H1 (cell line): ENCODE data around the gene PELI2. TPM values are rescaled to one million over a fixed set of nuclear protein-coding genes. Genes with fewer than 3 reads are reported as not detected.

Experiments used
- CTCF ChIA-PET: fragments of 300-600 bp; sonication (Branson Sonifier 250); formaldehyde crosslinking; loops from one replicate; lab custom pipeline; 2021; ENCODE audit not compliant: partially characterized antibody; lab: Charles Lee
- POLR2A ChIA-PET: fragments of 300-600 bp; sonication (Branson Sonifier 250); formaldehyde crosslinking; loops from one replicate; lab custom pipeline; 2021; ENCODE audit warnings: inconsistent platforms; ENCODE audit not compliant: partially characterized antibody; lab: Charles Lee
- DNase-seq, 2 experiments: peaks; one replicate each; pipeline versions ENCODE4 v3.0.0 to v3.0.0-alpha.2; 2010 to 2022; ENCODE audit warnings: low spot score in 2 of 2, low read depth in 1 of 2, mixed read lengths in 1 of 2
- FAIRE-seq: peaks from 2 replicates; lab custom pipeline; 2011; peaks lifted over from hg19 to GRCh38; lab: Jason Lieb, UNC
- H2AFZ ChIP-seq: 2 replicates; pipeline ENCODE4 v1.8.1; 2012; ENCODE audit warnings: low read length, inconsistent platforms
- H2AK5ac ChIP-seq: 2 replicates; pipeline ENCODE4 v1.6.1; 2013; ENCODE audit warnings: low read depth, low read length
- H2BK120ac ChIP-seq: replicated peaks from 2 replicates; pipeline ENCODE3; 2013; ENCODE audit warnings: low read depth, low read length, inconsistent platforms
- H2BK12ac ChIP-seq: 2 replicates; pipeline ENCODE4 v1.6.1; 2013; ENCODE audit warnings: low read depth, low read length
- H2BK15ac ChIP-seq: 2 replicates; pipeline ENCODE4 v1.6.1; 2013; ENCODE audit warnings: low read length
- H2BK20ac ChIP-seq: 2 replicates; pipeline ENCODE4 v1.6.1; 2013; ENCODE audit warnings: low read length
- H2BK5ac ChIP-seq: 2 replicates; pipeline ENCODE4 v1.6.1; 2013; ENCODE audit warnings: low read depth, low read length
- H3K14ac ChIP-seq: 2 replicates; pipeline ENCODE4 v1.6.1; 2013; ENCODE audit warnings: inconsistent platforms; ENCODE audit not compliant: insufficient read length
- H3K18ac ChIP-seq: 2 replicates; pipeline ENCODE4 v1.6.1; 2013; ENCODE audit warnings: low read length; ENCODE audit errors: extremely low read depth
- H3K23ac ChIP-seq: 2 replicates; pipeline ENCODE4 v1.6.1; 2013; ENCODE audit warnings: inconsistent platforms; ENCODE audit not compliant: insufficient read length
- H3K23me2 ChIP-seq: 2 replicates; pipeline ENCODE4 v1.6.1; 2013; ENCODE audit warnings: low read depth, low read length
- H3K27ac ChIP-seq: 2 replicates; pipeline ENCODE4 v1.6.1; 2011; ENCODE audit warnings: low read depth, low read length, inconsistent platforms
- H3K27me3 ChIP-seq, 4 experiments: replicated peaks in 1 of 4; 1 replicate in 1 of 4; 2 replicates in 3 of 4; pipeline versions ENCODE4 v1.6.1 to v1.8.1; 2011 to 2013; ENCODE audit warnings: low read length in 3 of 4, mild to moderate bottlenecking in 3 of 4, inconsistent platforms in 2 of 4, mixed read lengths in 2 of 4, moderate library complexity in 1 of 4; ENCODE audit not compliant: control insufficient read depth in 3 of 4, insufficient read depth in 3 of 4; ENCODE audit errors: extremely low read depth in 1 of 4
- H3K36me3 ChIP-seq, 4 experiments: 2 replicates each; pipeline versions ENCODE4 v1.6.1 to v1.8.1; 2011 to 2013; ENCODE audit warnings: mild to moderate bottlenecking in 4 of 4, low read length in 3 of 4, moderate library complexity in 2 of 4, control low read depth in 1 of 4, inconsistent platforms in 1 of 4; ENCODE audit not compliant: insufficient read depth in 4 of 4, control insufficient read depth in 2 of 4
- H3K4ac ChIP-seq: replicated peaks from 2 replicates; pipeline ENCODE3; 2013; ENCODE audit warnings: low read length, low read depth, mixed read lengths, inconsistent platforms; ENCODE audit not compliant: insufficient read length
- H3K4me1 ChIP-seq, 4 experiments: replicated peaks in 1 of 4; 1 replicate in 1 of 4; 2 replicates in 3 of 4; pipeline versions ENCODE4 v1.6.1 to v1.8.1; 2011 to 2013; ENCODE audit warnings: low read length in 3 of 4, inconsistent platforms in 2 of 4, mixed read lengths in 1 of 4; ENCODE audit not compliant: insufficient read depth in 4 of 4, control insufficient read depth in 3 of 4
- H3K4me2 ChIP-seq, 2 experiments: 2 replicates each; pipeline versions ENCODE4 v1.6.1 to v1.8.1; 2011 to 2013; ENCODE audit warnings: low read depth in 2 of 2, low read length in 2 of 2, control low read depth in 1 of 2, inconsistent platforms in 1 of 2, mild to moderate bottlenecking in 1 of 2; ENCODE audit not compliant: insufficient read depth in 1 of 2
- H3K4me3 ChIP-seq, 4 experiments: fragments of 200-600, 300-600 bp in 1 of 4; sonication (generic), shearing (Covaris generic), sonication (Bioruptor Twin) in 1 of 4; 2 replicates each; pipeline versions ENCODE4 v1.5.1 to v1.8.1; 2011 to 2016; ENCODE audit warnings: low read length in 4 of 4, low read depth in 3 of 4, control low read depth in 2 of 4, inconsistent platforms in 2 of 4, mild to moderate bottlenecking in 2 of 4, mixed read lengths in 1 of 4, moderate library complexity in 1 of 4; ENCODE audit not compliant: insufficient read depth in 2 of 4; ENCODE audit errors: extremely low read depth in 1 of 4
- H3K56ac ChIP-seq: replicated peaks from 2 replicates; pipeline ENCODE3; 2013; ENCODE audit warnings: low read depth, mild to moderate bottlenecking, mixed read lengths, low read length, inconsistent platforms; ENCODE audit not compliant: insufficient read length
- H3K79me1 ChIP-seq: 2 replicates; pipeline ENCODE4 v1.6.1; 2013; ENCODE audit warnings: low read depth, low read length, control low read depth
- H3K79me2 ChIP-seq, 2 experiments: 2 replicates each; pipeline versions ENCODE4 v1.6.1 to v1.8.1; 2012 to 2013; ENCODE audit warnings: low read length in 2 of 2, mild to moderate bottlenecking in 2 of 2, inconsistent platforms in 1 of 2; ENCODE audit not compliant: insufficient read depth in 2 of 2, control insufficient read depth in 1 of 2
- H3K9ac ChIP-seq, 4 experiments: replicated peaks in 1 of 4; 1 replicate in 1 of 4; 2 replicates in 3 of 4; pipeline versions ENCODE4 v1.6.1 to v1.8.1; 2011 to 2013; ENCODE audit warnings: low read depth in 3 of 4, low read length in 3 of 4, control low read depth in 2 of 4, mild to moderate bottlenecking in 2 of 4, moderate library complexity in 2 of 4, inconsistent platforms in 1 of 4; ENCODE audit errors: extremely low read depth in 1 of 4
- H3K9me3 ChIP-seq, 2 experiments: 2 replicates each; pipeline versions ENCODE4 v1.6.1 to v1.8.1; 2012 to 2013; ENCODE audit warnings: mild to moderate bottlenecking in 2 of 2, moderate library complexity in 2 of 2, control low read depth in 1 of 2, inconsistent platforms in 1 of 2, low read depth in 1 of 2, low read length in 1 of 2, mixed read lengths in 1 of 2; ENCODE audit not compliant: insufficient read depth in 2 of 2
- H4K20me1 ChIP-seq, 2 experiments: replicated peaks in 1 of 2; 2 replicates each; pipeline versions ENCODE3 to v1.8.1; 2011 to 2013; ENCODE audit warnings: inconsistent platforms in 2 of 2, low read length in 2 of 2, mild to moderate bottlenecking in 1 of 2; ENCODE audit not compliant: insufficient read depth in 2 of 2, control insufficient read depth in 1 of 2
- H4K5ac ChIP-seq: 2 replicates; pipeline ENCODE4 v1.6.1; 2013; ENCODE audit warnings: low read length, low read depth, mixed read lengths, inconsistent platforms; ENCODE audit not compliant: insufficient read length
- H4K8ac ChIP-seq: 2 replicates; pipeline ENCODE4 v1.8.0; 2013; ENCODE audit warnings: mild to moderate bottlenecking, moderate library complexity, low read length, inconsistent platforms; ENCODE audit not compliant: insufficient read depth; ENCODE audit errors: extremely low read depth
- H4K91ac ChIP-seq: replicated peaks from 2 replicates; pipeline ENCODE3; 2013; ENCODE audit warnings: low read length, mixed read lengths, inconsistent platforms; ENCODE audit not compliant: insufficient read length
- BCL11A ChIP-seq, 2 experiments: IDR thresholded peaks; one replicate each; pipeline ENCODE4 v1.6.1; 2011; ENCODE audit warnings: low read depth in 2 of 2, low read length in 2 of 2, mild to moderate bottlenecking in 2 of 2
- MAFK ChIP-seq: IDR thresholded peaks from 2 replicates; pipeline ENCODE4 v1.6.1; 2012; ENCODE audit warnings: low read depth, mild to moderate bottlenecking, improper control_type of control experiment, low read length
- NRF1 ChIP-seq: IDR thresholded peaks from 2 replicates; pipeline ENCODE4 v1.6.1; 2011; ENCODE audit warnings: mild to moderate bottlenecking, low read depth, low read length, improper control_type of control experiment
- RAD21 ChIP-seq, 2 experiments: IDR thresholded peaks in 1 of 2; conservative IDR thresholded peaks in 1 of 2; 2 replicates each; pipeline ENCODE4 v1.6.1; 2011; ENCODE audit warnings: low read depth in 2 of 2, low read length in 2 of 2, improper control_type of control experiment in 1 of 2, inconsistent platforms in 1 of 2, mild to moderate bottlenecking in 1 of 2, moderate library complexity in 1 of 2
- TAF1 ChIP-seq: IDR thresholded peaks from 2 replicates; pipeline ENCODE4 v1.6.1; 2011; ENCODE audit warnings: mild to moderate bottlenecking, low read depth, low read length
- TBP ChIP-seq: IDR thresholded peaks from 2 replicates; pipeline ENCODE4 v1.6.1; 2011; ENCODE audit warnings: low read depth, low read length, improper control_type of control experiment
- TEAD4 ChIP-seq: IDR thresholded peaks from 2 replicates; pipeline ENCODE4 v1.6.1; 2012; ENCODE audit warnings: low read depth, low read length, inconsistent platforms, mixed read lengths
- WGBS, 2 experiments: shearing (Covaris generic) in 1 of 2; methylation state at CpG; one replicate each; pipeline versions ENCODE4 v1.1.6 to v1.1.7; 2013 to 2015; ENCODE audit warnings: low lambda C conversion rate in 2 of 2, mixed read lengths in 2 of 2, inconsistent platforms in 1 of 2, low coverage in 1 of 2, missing lambda C conversion rate in 1 of 2; ENCODE audit not compliant: insufficient replicate concordance in 2 of 2, insufficient coverage in 1 of 2, insufficient read length in 1 of 2; ENCODE audit errors: extremely low coverage in 1 of 2, missing lambda C conversion rate in 1 of 2; 5-methylcytosine and 5-hydroxymethylcytosine counted together
- long read RNA-seq, 2 experiments: library from RNA in 1 of 2; library from capped mRNA in 1 of 2; stranded (forward); transcript quantifications; one replicate each; pipeline ENCODE4 v2.0.0, GENCODE V29; 2021; ENCODE audit warnings: inconsistent platforms in 1 of 2
- polyA minus RNA-seq, 3 experiments: library from RNA; depleted of rRNA, polyadenylated mRNA; stranded (reverse); fragments of >200 nt; gene quantifications; 1 replicate in 2 of 3; 2 replicates in 1 of 3; pipeline ENCODE4 v1.2.3, GENCODE V29; 2011
- polyA plus RNA-seq, 7 experiments: library from polyadenylated mRNA; depleted of rRNA in 3 of 7; stranded (reverse) in 5 of 7; unstranded in 2 of 7; fragments of >200 nt in 5 of 7; fragments of 200-250 nt in 2 of 7; gene quantifications; 1 replicate in 5 of 7; 2 replicates in 1 of 7; 4 replicates in 1 of 7; pipeline versions ENCODE4 v1.2.1 to v1.2.3, GENCODE V29; 2011 to 2013; ENCODE audit warnings: missing spikeins in 2 of 7, mixed read lengths in 2 of 7
- total RNA-seq: library from RNA; stranded (reverse); fragmentation: NEBNext Ultra II Directional; extraction: Animal tissue kit (Norgen Biotek cat#: 25700); gene quantifications from 2 replicates; pipeline ENCODE4 v1.2.1, GENCODE V29; 2021

Gene PELI2
- total RNA-seq = 25.7 and 28.8 TPM in 2 replicates
- polyA plus RNA-seq (2011; rRNA removed) = 14.6 and 14.8 TPM in 2 replicates
- polyA plus RNA-seq (2011; cell fraction: cytosol; rRNA removed) = 16.9 TPM
- polyA plus RNA-seq (2011; cell fraction: nucleus; rRNA removed) = 19.6 TPM
- polyA plus RNA-seq (2012, experiment 1 of 2) = 10.5 to 15.1 TPM (median 11.7 TPM) in 4 replicates
- 0.85 TPM for polyA plus RNA-seq (2012, experiment 2 of 2)
- polyA plus RNA-seq (2013, experiment 1 of 2) = 7.8 TPM
- 9.4 TPM for polyA plus RNA-seq (2013, experiment 2 of 2)
- 128 and 149 TPM in 2 replicates for polyA minus RNA-seq (2011; rRNA and poly(A)+ RNA removed)
- 33.2 TPM for polyA minus RNA-seq (2011; cell fraction: cytosol; rRNA and poly(A)+ RNA removed)
- polyA minus RNA-seq (2011; cell fraction: nucleus; rRNA and poly(A)+ RNA removed) = 30.1 TPM
- long read RNA-seq, experiment 1, full-length matches to known transcripts = 1 of 21 reads
- long read RNA-seq, experiment 1, partial matches to known transcripts = 1 of 21 reads
- long read RNA-seq, experiment 1, other reads (novel, unspliced or antisense) = 19 of 21 reads
- long read RNA-seq, experiment 2 = 0 reads

DNA sequence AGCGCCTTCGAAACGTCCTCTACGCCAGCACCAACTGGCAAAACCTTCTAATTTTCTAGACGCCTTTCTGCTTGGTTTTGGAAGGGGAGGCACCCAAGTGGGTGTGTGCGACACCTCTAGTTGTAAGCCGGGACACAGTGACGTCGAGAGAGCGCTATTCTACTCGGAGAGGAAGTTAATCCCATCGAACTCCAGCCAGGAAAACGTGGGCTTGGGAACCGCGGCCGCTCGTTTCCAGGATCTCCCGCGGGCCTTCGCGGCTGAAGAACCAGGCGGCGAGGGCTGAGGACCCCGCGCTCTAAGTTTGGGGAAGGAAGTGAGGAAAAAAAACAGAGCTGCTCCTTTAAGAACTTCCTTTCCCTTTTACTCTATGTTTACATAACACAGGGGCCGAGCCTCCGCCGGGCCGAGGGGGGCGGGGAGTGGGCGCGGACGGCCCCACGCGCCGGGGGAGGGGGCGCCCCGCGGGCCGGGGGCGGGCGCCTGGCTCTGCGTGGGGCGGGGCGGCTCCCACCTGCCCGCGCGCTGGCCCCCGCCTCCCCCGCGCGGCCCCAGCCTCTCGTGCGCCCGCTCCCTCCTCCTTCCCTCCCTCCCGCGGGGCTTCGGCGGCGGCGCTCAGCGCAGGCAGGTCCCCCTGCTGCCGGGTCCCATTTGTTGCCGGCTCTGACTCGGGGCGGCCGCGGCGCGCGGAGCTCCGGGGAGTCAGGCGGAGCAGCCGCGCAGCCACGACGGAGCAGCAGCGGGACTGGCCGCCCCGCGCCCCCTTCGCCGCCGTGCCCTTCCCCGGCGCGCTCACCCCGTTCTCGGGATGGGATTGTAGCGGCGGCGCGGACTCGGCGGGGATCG, at the start of gene PELI2:
Gene PELI2, plus strand, starts transcription at position 647 of the 846 bp plus-strand sequence. CDS start 250 bp downstream, outside the sequence.
- FAIRE-seq (no peak), DNase-seq (peak in 1 of 2 experiments; percentile 80)
- TF ChIP-seq RAD21 (IDR thresholded peaks at IDR 0.05 in 1 of 2, conservative IDR thresholded peaks at IDR 0.05 in 1 of 2; ENCODE audit: low read depth in 2 of 2, low read length in 2 of 2) (peak in 1 of 2 experiments; percentile 43; a peak in 1 of 4 replicates), TBP (peak; percentile 57; the same call in 1 of the 2 replicates), TAF1 (peak; percentile 94), MAFK (no peak), BCL11A (IDR thresholded peaks at IDR 0.05; ENCODE audit: low read depth in 2 of 2, low read length in 2 of 2) (no peak), TEAD4 (no peak), NRF1 (no peak)

More for the DNA sequence above, at the start of gene PELI2:
- Histone ChIP-seq H3K14ac (no peak within 1 kb of the TSS), H2BK5ac (peak within 1 kb of the TSS; percentile 32; the same call in 1 of the 2 replicates), H3K4ac (no peak within 1 kb of the TSS), H4K5ac (peak within 1 kb of the TSS; percentile 39), H3K4me1 (peaks cover 5 to 14% (median 9%) of the 10 kb centered on the region in 4 experiments; a peak in 6 of 7 replicates), H2AK5ac (no peak within 1 kb of the TSS), H3K36me3 (no peaks in the 10 kb centered on the region), H4K20me1 (peaks cover 0 to 9% of the 10 kb centered on the region in 2 experiments), H3K23me2 (peaks cover 3% of the 10 kb centered on the region; the same call in 1 of the 2 replicates), H4K8ac (peak within 1 kb of the TSS; percentile 79), H3K18ac (peak within 1 kb of the TSS; percentile 63; the same call in 1 of the 2 replicates), H3K27me3 (peaks cover 0 to 13% (median 2%) of the 10 kb centered on the region in 4 experiments; a peak in 3 of 7 replicates), H2BK15ac (peak within 1 kb of the TSS; percentile 51; the same call in 1 of the 2 replicates), H3K23ac (no peak within 1 kb of the TSS), H3K79me2 (peaks cover 6 to 37% of the 10 kb centered on the region in 2 experiments; a peak in 3 of 4 replicates), H2BK20ac (no peak within 1 kb of the TSS), H2BK120ac (no peak within 1 kb of the TSS), H3K9ac (peak within 1 kb of the TSS; percentile 42 to 82 (median 56)), H3K9me3 (no peaks in the 10 kb centered on the region), H3K79me1 (no peaks in the 10 kb centered on the region), H2AFZ (peak within 1 kb of the TSS; percentile 87), H4K91ac (peak within 1 kb of the TSS; percentile 25), H3K56ac (peak within 1 kb of the TSS; percentile 28), H2BK12ac (no peak within 1 kb of the TSS; the same call in 1 of the 2 replicates), H3K4me3 (peak within 1 kb of the TSS; percentile 57 to 92 (median 72)), H3K27ac (peak within 1 kb of the TSS; percentile 53; the same call in 1 of the 2 replicates), H3K4me2 (peak within 1 kb of the TSS; percentile 84 to 98)
- ChIA-PET POLR2A (interaction anchor here (0.6 to 3.3 kb wide), 10 partner anchors 10 to 943 kb away, joined by 3 to 20 read pairs (median 4); no protein-coding TSS in a partner anchor), CTCF (interaction anchor here (0.6 to 1.3 kb wide), 8 partner anchors 12 to 460 kb away, joined by 3 to 5 read pairs (median 3); no protein-coding TSS in a partner anchor)
- WGBS, 2 experiments = 1% methylated on average over 40 of the region's 96 CpGs; no CpG with 5 or more reads in 1 of the 2 experiments
